Body of pancreas (tissue), 4 donors: ENCODE results near the gene CSNK2A2. TPM values are rescaled to one million over a fixed set of nuclear protein-coding genes. Genes with fewer than 3 reads are reported as not detected.
A peak's percentile ranks its signal among the peaks of the same experiment; 100 is the strongest.

Experiments used
- ATAC-seq: fragments of 150-250 bp; one replicate; pipeline ENCODE4 v1.9.1; 2016
- DNase-seq, 4 donors: peaks; one replicate each; pipeline ENCODE4 v3.0.0-alpha.2; 2019
- H3K27ac ChIP-seq, 4 donors: fragments of 200-600 bp; sonication (generic); 1 replicate in 3 of 4; 2 replicates in 1 of 4; pipeline versions ENCODE4 v1.5.1 to v1.6.1; 2016 to 2019; ENCODE audit warnings: mild to moderate bottlenecking in 1 of 4, mixed read lengths in 1 of 4, moderate library complexity in 1 of 4
- H3K27me3 ChIP-seq, 2 donors: fragments of 200-600 bp; sonication (generic); one replicate each; pipeline ENCODE4 v1.6.0; 2016; ENCODE audit warnings: mild to moderate bottlenecking in 1 of 2
- H3K36me3 ChIP-seq, 2 donors: fragments of 200-600 bp; sonication (generic); replicated peaks in 1 of 2; 2 replicates each; pipeline ENCODE4 v1.5.1; 2016; ENCODE audit warnings: low read depth in 2 of 2; ENCODE audit not compliant: insufficient read depth in 1 of 2
- H3K4me1 ChIP-seq: fragments of 200-600 bp; sonication (generic); one replicate; pipeline ENCODE4 v1.6.0; 2016
- H3K4me3 ChIP-seq, 2 donors: fragments of 200-600 bp; sonication (generic); 1 replicate in 1 of 2; 2 replicates in 1 of 2; pipeline ENCODE4 v1.5.1; 2016 to 2019
- H3K9me3 ChIP-seq, 3 donors: fragments of 200-600 bp; sonication (generic); 1 replicate in 2 of 3; 2 replicates in 1 of 3; pipeline ENCODE4 v1.5.1; 2016
- POLR2A ChIP-seq, 3 donors: fragments of 450-650 bp; IDR thresholded peaks; one replicate each; pipeline ENCODE4 v1.6.1; 2016; ENCODE audit warnings: antibody characterized with exemption in 3 of 3, mild to moderate bottlenecking in 2 of 3
- WGBS, 2 donors: methylation state at CpG; one replicate each; pipeline ENCODE4 v1.1.5; 2017; 5-methylcytosine and 5-hydroxymethylcytosine counted together
- intact Hi-C: fragments of 100-400 bp; cut with DNase I; formaldehyde crosslinking; loops from one replicate; pipeline ENCODE4 v1.15.1; 2023
- total RNA-seq, 2 donors: library from RNA; depleted of rRNA; stranded (reverse); fragments of >200 nt; gene quantifications; one replicate each; pipeline ENCODE4 v1.1.0, GENCODE V29; 2016
- TF ChIP-seq, protein P1 (sequence below), 7 experiments: fragments of 450-650 bp in 4 of 7; fragments of 200-600 bp in 3 of 7; sonication (generic) in 3 of 7; IDR thresholded peaks; one replicate each; pipeline ENCODE4 v1.5.1; 2016 to 2019; ENCODE audit warnings: antibody characterized with exemption in 7 of 7

The CSNK2A2 gene
- total RNA-seq, 2 donors from 2014 or later, result 27.7 to 30.1 TPM

DNA sequence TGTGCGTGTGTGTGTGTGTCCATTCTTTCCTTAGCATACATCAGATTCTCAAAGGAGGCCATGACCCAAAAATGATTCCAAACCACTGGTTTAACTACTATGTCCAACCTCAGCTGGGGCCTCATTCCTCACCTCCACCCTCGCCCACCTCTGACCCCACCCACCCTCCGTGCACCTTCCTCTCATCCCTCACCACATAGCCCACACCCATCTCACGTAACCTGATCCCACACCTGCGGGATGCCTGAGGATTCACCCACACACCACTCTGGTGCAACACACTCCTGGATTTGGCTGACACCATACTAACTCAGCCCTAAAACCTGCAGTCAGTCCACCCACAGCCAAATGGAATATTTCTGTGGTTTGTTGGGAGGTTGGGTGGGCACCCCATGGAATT is 3.3 kb upstream of the CSNK2A2 start:
- TF ChIP-seq, protein P1, sequence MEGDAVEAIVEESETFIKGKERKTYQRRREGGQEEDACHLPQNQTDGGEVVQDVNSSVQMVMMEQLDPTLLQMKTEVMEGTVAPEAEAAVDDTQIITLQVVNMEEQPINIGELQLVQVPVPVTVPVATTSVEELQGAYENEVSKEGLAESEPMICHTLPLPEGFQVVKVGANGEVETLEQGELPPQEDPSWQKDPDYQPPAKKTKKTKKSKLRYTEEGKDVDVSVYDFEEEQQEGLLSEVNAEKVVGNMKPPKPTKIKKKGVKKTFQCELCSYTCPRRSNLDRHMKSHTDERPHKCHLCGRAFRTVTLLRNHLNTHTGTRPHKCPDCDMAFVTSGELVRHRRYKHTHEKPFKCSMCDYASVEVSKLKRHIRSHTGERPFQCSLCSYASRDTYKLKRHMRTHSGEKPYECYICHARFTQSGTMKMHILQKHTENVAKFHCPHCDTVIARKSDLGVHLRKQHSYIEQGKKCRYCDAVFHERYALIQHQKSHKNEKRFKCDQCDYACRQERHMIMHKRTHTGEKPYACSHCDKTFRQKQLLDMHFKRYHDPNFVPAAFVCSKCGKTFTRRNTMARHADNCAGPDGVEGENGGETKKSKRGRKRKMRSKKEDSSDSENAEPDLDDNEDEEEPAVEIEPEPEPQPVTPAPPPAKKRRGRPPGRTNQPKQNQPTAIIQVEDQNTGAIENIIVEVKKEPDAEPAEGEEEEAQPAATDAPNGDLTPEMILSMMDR (IDR thresholded peaks at IDR 0.05), result no peak
- TF ChIP-seq POLR2A (IDR thresholded peaks at IDR 0.05), result no peak
- ATAC-seq (no peak), DNase-seq (no peak)
- no peak overlapping the region for H3K27ac ChIP-seq
- no peak overlapping the region for H3K4me3 ChIP-seq
- H3K4me1 ChIP-seq, result peaks cover 15% of the 10 kb centered on the region
- intact Hi-C loops, result no loop called here
- 56 to 61% methylated on average over 5 of the region's 5 CpGs for WGBS, 2 donors
- no peaks in the 10 kb centered on the region for H3K27me3 ChIP-seq
- no peaks in the 10 kb centered on the region for H3K9me3 ChIP-seq
- H3K36me3 ChIP-seq, result no peaks in the 10 kb centered on the region

DNA sequence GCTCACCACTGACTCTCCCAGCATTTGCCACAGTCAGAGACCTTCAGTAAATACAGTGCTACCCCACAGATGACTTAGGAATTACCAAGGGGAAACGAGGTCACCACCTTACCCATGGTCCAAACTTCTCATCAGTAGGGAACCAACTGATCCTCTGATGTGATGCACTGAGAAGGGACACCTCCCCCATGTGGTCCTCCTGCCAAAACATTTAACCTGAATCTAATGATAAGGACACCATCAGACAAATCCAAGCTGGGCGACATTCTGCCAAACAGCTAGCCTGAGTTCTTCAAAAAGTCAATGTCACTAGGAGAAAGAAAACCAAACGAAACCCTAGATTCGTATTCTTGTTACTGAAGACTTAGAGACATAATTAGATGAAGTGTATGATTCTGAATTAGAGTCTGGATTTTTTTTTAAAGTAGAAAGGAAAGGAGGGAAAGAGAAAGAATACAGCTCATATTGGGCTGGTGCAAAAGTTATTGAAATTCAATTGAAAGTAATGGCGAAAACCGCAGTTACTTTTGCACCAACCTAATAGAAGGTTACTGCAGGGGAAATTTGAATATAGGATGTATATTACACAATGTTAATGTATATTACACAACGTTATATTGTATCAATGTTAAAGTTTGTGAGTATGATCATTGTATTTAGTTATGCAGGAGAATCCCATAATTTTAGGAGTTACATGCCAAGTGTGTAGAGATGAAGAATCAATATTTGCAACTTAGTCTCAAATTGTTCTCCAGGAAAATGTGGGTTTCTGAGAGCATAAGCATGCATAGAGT is 2.3 kb upstream of the CSNK2A2 start:
- DNase-seq (no peak), ATAC-seq (no peak)
- WGBS, 2 donors, result 64 to 68% methylated on average over 7 of the region's 7 CpGs
- TF ChIP-seq, protein P1 (IDR thresholded peaks at IDR 0.05), result no peak
- TF ChIP-seq POLR2A (IDR thresholded peaks at IDR 0.05), result no peak
- H3K9me3 ChIP-seq, result no peaks in the 10 kb centered on the region
- no peak overlapping the region for H3K27ac ChIP-seq
- H3K4me3 ChIP-seq, result no peak overlapping the region
- peaks cover 18% of the 10 kb centered on the region for H3K4me1 ChIP-seq
- no peaks in the 10 kb centered on the region for H3K27me3 ChIP-seq
- intact Hi-C loops, result no loop called here
- no peaks in the 10 kb centered on the region for H3K36me3 ChIP-seq

- no peaks in the 10 kb centered on the region for H3K9me3 ChIP-seq
- H3K27me3 ChIP-seq, result no peaks in the 10 kb centered on the region
- H3K4me1 ChIP-seq, result peaks cover 18% of the 10 kb centered on the region
- H3K27ac ChIP-seq, result no peak overlapping the region
- TF ChIP-seq, protein P1 (IDR thresholded peaks at IDR 0.05), result no peak
- no peak for TF ChIP-seq POLR2A (IDR thresholded peaks at IDR 0.05)
- no peaks in the 10 kb centered on the region for H3K36me3 ChIP-seq
- WGBS, 2 donors, result 72 to 78% methylated on average over 3 of the region's 3 CpGs
- DNase-seq, result no peak
- no peak for ATAC-seq
- no peak overlapping the region for H3K4me3 ChIP-seq
- intact Hi-C loops, result no loop called here
Measured at GRCh38 chr16:58198803-58199411, 1.0 kb upstream of the CSNK2A2 start.

DNA sequence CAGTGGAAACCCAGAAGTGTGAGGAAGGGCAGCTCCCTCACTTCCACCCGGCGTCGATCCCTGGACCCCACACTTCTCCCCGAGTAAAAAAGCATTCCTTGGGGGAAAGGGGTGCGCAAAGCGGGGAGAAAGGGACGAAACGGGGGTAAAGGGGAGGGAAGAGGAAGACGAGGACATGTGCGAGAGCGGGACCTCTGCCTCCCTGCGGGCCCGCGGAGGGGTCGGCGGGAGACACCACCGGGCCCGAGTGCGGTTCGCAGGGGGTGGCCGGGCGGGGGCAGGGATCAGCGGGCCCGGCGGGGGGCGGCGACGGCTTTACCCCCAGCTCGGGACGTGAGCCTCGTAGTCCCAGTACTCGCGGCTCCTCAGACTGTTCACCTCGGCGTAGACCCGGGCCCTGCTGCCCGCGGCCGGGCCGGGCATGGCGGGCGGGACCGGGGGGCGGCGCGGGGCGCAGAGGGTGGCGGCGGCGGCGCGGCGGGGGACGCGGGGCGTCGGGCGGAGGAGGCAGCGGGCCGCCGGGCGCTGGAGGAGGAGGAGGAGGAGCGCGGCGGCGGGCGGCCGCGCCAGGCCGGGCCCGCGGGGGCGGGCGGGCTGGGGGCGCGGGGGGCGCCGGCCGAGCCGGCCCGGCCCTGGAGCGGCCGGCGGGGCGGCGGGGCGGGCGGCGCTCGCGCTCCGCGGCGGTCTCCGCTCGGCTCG is 443 bp downstream of the CSNK2A2 start:
- H3K4me3 ChIP-seq, result peak overlapping the region; percentile 55 to 73
- H3K9me3 ChIP-seq, result no peaks in the 10 kb centered on the region
- 1 to 2% methylated on average over 17 to 42 of the region's 97 CpGs for WGBS, 2 donors
- ATAC-seq (peak; percentile 15), DNase-seq (no peak)
- H3K27ac ChIP-seq, result peak overlapping the region in 2 of 4 donors; percentile 34 to 43
- TF ChIP-seq POLR2A (IDR thresholded peaks at IDR 0.05), result no peak
- TF ChIP-seq, protein P1 (IDR thresholded peaks at IDR 0.05), result no peak
- H3K36me3 ChIP-seq, result no peaks in the 10 kb centered on the region
- H3K4me1 ChIP-seq, result peaks cover 18% of the 10 kb centered on the region
- intact Hi-C loops, result no loop called here
- no peaks in the 10 kb centered on the region for H3K27me3 ChIP-seq
